Peyer's patch (tissue), 4 donors: ENCODE results near the gene C3AR1.

ENCODE experiments used
- CTCF ChIP-seq, 6 experiments: fragments of 450-650 bp in 4 of 6; fragments of 200-600 bp in 2 of 6; sonication (generic) in 1 of 6; IDR thresholded peaks; one replicate each; pipeline ENCODE4 v1.5.1; 2017 to 2019; ENCODE audit warnings: antibody characterized with exemption in 6 of 6, mild to moderate bottlenecking in 3 of 6, moderate library complexity in 1 of 6
- POLR2A ChIP-seq, 2 donors: fragments of 450-650 bp; IDR thresholded peaks; one replicate each; pipeline ENCODE4 v1.5.1; 2017; ENCODE audit warnings: antibody characterized with exemption in 2 of 2, mild to moderate bottlenecking in 2 of 2, moderate library complexity in 2 of 2

DNA sequence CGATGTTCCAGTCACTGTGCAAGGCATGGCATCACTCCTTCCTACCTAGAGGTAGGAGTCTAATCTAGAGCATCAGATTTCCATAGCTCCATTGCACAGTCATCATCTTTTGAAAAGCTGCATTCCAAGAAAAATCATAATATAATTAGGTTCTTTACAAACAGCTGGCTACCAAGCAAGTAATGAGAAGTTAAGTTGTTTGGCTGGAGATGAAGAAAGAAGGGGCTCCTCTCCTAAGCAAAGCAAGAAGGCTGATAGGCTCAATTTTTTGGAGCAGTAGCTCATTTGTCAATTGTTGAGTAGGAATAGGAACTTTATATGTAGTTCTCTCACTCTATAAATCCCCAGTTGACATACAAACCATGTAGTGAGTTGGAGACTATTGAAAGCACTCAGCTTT is 25.4 kb downstream of the C3AR1 start:
- TF ChIP-seq CTCF (IDR thresholded peaks at IDR 0.05) (no peak), POLR2A (IDR thresholded peaks at IDR 0.05) (no peak)
